Skeletal muscle tissue (tissue), 4 donors: ENCODE data around the gene GSTO2. TPM values are rescaled to one million over a fixed set of nuclear protein-coding genes. Genes with fewer than 3 reads are reported as not detected.

ENCODE experiments used
- H3K27ac ChIP-seq: one replicate; pipeline ENCODE4 v1.7.0; 2013; ENCODE audit warnings: mild to moderate bottlenecking, low read depth, low read length, inconsistent platforms
- H3K27me3 ChIP-seq, 3 donors: one replicate each; pipeline ENCODE4 v1.7.0; 2013; ENCODE audit warnings: low read length in 3 of 3; ENCODE audit not compliant: control insufficient read depth in 3 of 3, insufficient read depth in 3 of 3
- H3K36me3 ChIP-seq, 3 donors: one replicate each; pipeline ENCODE4 v1.7.0; 2013; ENCODE audit warnings: low read length in 3 of 3; ENCODE audit not compliant: control insufficient read depth in 3 of 3, insufficient read depth in 3 of 3
- H3K4me1 ChIP-seq, 3 donors: one replicate each; pipeline ENCODE4 v1.7.0; 2013; ENCODE audit warnings: low read length in 3 of 3, mild to moderate bottlenecking in 3 of 3; ENCODE audit not compliant: control insufficient read depth in 3 of 3, insufficient read depth in 3 of 3
- H3K4me3 ChIP-seq, 3 donors: one replicate each; pipeline ENCODE4 v1.7.0; 2013; ENCODE audit warnings: low read length in 3 of 3
- H3K9ac ChIP-seq, 3 donors: one replicate each; pipeline ENCODE4 v1.7.0; 2013; ENCODE audit warnings: low read length in 3 of 3, mild to moderate bottlenecking in 3 of 3, moderate library complexity in 2 of 3, low read depth in 1 of 3
- H3K9me3 ChIP-seq, 3 donors: one replicate each; pipeline ENCODE4 v1.7.0; 2013; ENCODE audit warnings: low read length in 3 of 3; ENCODE audit not compliant: control insufficient read depth in 3 of 3
- total RNA-seq: library from RNA; depleted of rRNA; stranded (reverse); fragments of >200 nt; gene quantifications from one replicate; pipeline ENCODE4 v1.2.3, GENCODE V29; 2014
- donor health status: Osteomylitis.

GSTO2 gene
- total RNA-seq, 1 donor from 2014 or later, result not detected

GRCh38 chr10:104259999-104260774, 8.8 kb upstream of the GSTO2 start:
- H3K27me3 ChIP-seq, result no peaks in the 10 kb centered on the region
- peak overlapping the region; percentile 5 for H3K27ac ChIP-seq
- peaks cover 13 to 27% (median 17%) of the 10 kb centered on the region in 3 donors for H3K4me1 ChIP-seq
- no peak overlapping the region for H3K9ac ChIP-seq
- no peak overlapping the region for H3K4me3 ChIP-seq
- H3K36me3 ChIP-seq, result peaks cover 35 to 54% (median 54%) of the 10 kb centered on the region in 3 donors
- H3K9me3 ChIP-seq, result no peaks in the 10 kb centered on the region

GRCh38 chr10:104260775-104261115, 8.2 kb upstream of the GSTO2 start:
- H3K9me3 ChIP-seq, result no peaks in the 10 kb centered on the region
- H3K36me3 ChIP-seq, result peaks cover 39 to 58% (median 58%) of the 10 kb centered on the region in 3 donors
- peak overlapping the region; percentile 5 for H3K27ac ChIP-seq
- H3K4me1 ChIP-seq, result peaks cover 13 to 27% (median 17%) of the 10 kb centered on the region in 3 donors
- H3K4me3 ChIP-seq, result no peak overlapping the region
- no peaks in the 10 kb centered on the region for H3K27me3 ChIP-seq
- H3K9ac ChIP-seq, result no peak overlapping the region

- H3K9me3 ChIP-seq, result no peaks in the 10 kb centered on the region
- H3K4me3 ChIP-seq, result no peak overlapping the region
- H3K4me1 ChIP-seq, result peaks cover 6 to 17% (median 9%) of the 10 kb centered on the region in 3 donors
- H3K27ac ChIP-seq, result no peak overlapping the region
- no peaks in the 10 kb centered on the region for H3K27me3 ChIP-seq
- H3K9ac ChIP-seq, result no peak overlapping the region
- peaks cover 42 to 68% (median 63%) of the 10 kb centered on the region in 3 donors for H3K36me3 ChIP-seq
Observed at GRCh38 chr10:104262055-104262454, 6.9 kb upstream of the GSTO2 start.

GRCh38 chr10:104264783-104265182, 4.2 kb upstream of the GSTO2 start:
- Histone ChIP-seq H3K27ac (no peak overlapping the region), H3K27me3 (no peaks in the 10 kb centered on the region), H3K9ac (no peak overlapping the region), H3K4me1 (peaks cover 9 to 16% (median 12%) of the 10 kb centered on the region in 3 donors), H3K4me3 (no peak overlapping the region), H3K9me3 (no peaks in the 10 kb centered on the region), H3K36me3 (peaks cover 38 to 68% (median 64%) of the 10 kb centered on the region in 3 donors)

GRCh38 chr10:104267721-104268404, 1.1 kb upstream of the GSTO2 start:
- peak overlapping the region in 2 of 3 donors; percentile 80 to 87 for H3K9ac ChIP-seq

GRCh38 chr10:104268405-104268712, 625 bp upstream of the GSTO2 start:
- H3K4me3 ChIP-seq, result peak overlapping the region; percentile 81 to 90 (median 87)
- peak overlapping the region; percentile 80 to 90 (median 87) for H3K9ac ChIP-seq
- H3K4me1 ChIP-seq, result peaks cover 7 to 12% (median 9%) of the 10 kb centered on the region in 3 donors
- H3K9me3 ChIP-seq, result no peaks in the 10 kb centered on the region
- no peaks in the 10 kb centered on the region for H3K27me3 ChIP-seq
- peaks cover 17 to 34% (median 32%) of the 10 kb centered on the region in 3 donors for H3K36me3 ChIP-seq
- peak overlapping the region; percentile 69 for H3K27ac ChIP-seq

More at GRCh38 chr10:104267721-104268404, 1.1 kb upstream of the GSTO2 start:
- Histone ChIP-seq H3K27me3 (no peaks in the 10 kb centered on the region), H3K4me1 (peaks cover 7 to 12% (median 9%) of the 10 kb centered on the region in 3 donors), H3K4me3 (peak overlapping the region; percentile 81 to 90 (median 87)), H3K27ac (peak overlapping the region; percentile 69), H3K36me3 (peaks cover 19 to 39% (median 37%) of the 10 kb centered on the region in 3 donors), H3K9me3 (no peaks in the 10 kb centered on the region)

DNA sequence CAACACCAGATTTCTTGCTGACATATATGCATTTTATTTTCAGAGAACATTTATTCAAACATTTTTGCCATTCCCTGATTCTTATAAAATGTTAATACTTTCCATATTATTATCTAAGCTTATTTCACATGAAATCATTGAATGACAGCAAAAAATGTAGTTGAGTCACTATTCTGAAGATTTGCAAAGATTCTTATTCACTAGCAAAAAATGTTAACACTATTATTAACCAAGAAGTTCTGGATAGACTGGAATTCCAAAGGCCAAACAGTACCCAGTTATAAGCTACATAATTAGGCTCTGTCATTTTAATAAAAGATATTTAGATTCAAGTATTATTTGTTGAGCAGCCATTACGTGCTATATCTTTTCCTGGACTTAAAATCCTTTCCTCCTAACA, 4.3 kb downstream of the GSTO2 start:
- Histone ChIP-seq H3K9me3 (no peaks in the 10 kb centered on the region), H3K27ac (no peak overlapping the region), H3K4me3 (no peak overlapping the region), H3K4me1 (peaks cover 6 to 9% (median 7%) of the 10 kb centered on the region in 3 donors), H3K9ac (no peak overlapping the region), H3K36me3 (no peaks in the 10 kb centered on the region), H3K27me3 (peaks cover 7 to 14% (median 13%) of the 10 kb centered on the region in 3 donors)

DNA sequence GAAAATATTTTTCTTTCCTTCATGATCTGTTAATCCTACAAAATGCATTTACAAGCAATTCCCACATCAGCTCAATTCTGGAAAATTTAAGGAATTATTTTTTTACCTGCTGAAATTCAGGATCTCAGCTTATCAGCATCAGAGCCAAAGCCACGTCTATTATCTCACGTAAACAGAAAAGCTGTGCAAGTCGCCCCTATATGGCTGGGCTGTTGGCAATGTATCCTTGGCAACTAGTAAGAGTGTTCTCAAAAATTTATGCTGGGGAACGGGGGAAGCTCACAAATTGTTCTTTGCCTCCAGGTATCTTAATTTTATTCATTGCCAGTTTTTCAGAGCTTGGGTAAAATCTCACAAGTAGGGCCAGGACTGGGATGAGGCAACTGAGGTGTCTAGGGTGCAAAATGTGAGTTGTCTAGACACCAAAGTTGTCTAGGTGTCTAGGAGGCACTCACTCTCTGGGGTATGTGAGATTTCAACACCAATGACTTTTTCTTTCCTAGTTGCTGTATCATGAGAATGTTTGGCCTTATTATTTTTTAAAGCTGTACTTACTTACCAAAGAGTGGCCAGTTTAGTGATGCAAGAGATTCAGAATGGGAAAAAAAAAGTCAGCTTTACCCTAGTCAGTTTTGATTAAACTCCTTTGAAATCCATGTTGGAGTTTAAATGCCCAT, 5.1 kb downstream of the GSTO2 start:
- Histone ChIP-seq H3K4me3 (no peak overlapping the region), H3K9ac (no peak overlapping the region), H3K27ac (no peak overlapping the region), H3K9me3 (no peaks in the 10 kb centered on the region), H3K4me1 (peaks cover 2 to 5% (median 5%) of the 10 kb centered on the region in 3 donors), H3K36me3 (no peaks in the 10 kb centered on the region), H3K27me3 (peaks cover 7 to 14% (median 13%) of the 10 kb centered on the region in 3 donors)

DNA sequence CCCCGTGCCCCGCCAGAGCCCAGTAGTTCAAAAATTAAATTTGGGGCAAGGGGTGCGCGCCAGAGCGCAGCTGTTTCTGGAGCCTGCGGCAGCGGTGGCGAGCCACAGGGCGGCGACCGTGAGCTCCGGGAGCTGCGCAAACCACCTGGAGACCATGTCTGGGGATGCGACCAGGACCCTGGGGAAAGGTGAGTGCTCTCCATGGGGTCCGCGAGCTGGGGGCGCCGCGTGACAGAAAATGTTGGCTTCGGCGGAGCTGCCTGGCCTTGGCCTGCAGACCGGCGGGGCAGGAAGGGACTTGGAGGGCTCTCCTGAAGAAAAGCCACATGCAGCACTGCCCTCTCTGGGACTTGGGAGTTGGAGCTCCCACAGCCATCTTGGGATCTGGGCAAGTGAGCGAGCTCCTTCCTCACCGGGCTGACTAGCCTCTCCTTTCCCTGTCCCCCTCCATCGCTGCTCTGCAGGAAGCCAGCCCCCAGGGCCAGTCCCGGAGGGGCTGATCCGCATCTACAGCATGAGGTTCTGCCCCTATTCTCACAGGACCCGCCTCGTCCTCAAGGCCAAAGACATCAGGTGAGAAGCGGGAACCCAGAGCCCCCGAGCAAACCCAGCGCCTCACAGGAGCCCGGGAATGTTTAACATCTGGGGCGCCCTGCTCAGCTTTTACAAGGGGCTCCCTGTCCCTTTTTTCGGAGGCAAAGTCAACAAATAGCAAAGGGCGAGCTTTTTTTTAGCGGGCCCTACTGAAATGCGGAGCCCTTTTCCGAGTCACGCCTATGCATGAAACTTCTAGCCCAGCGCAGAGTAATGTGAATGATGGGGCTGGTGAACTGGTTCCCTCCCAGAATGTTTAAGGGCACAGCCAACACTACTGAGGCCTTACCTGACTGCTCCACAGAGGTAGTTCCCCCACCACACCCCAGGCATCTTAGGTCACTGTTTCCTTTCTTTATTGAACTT, 6.1 kb downstream of the GSTO2 start:
- Histone ChIP-seq H3K27ac (no peak overlapping the region), H3K36me3 (no peaks in the 10 kb centered on the region), H3K4me1 (peaks cover 0 to 5% (median 0%) of the 10 kb centered on the region in 3 donors), H3K9ac (no peak overlapping the region), H3K27me3 (peaks cover 7 to 14% (median 13%) of the 10 kb centered on the region in 3 donors), H3K9me3 (no peaks in the 10 kb centered on the region), H3K4me3 (no peak overlapping the region)
